ENCODE measurements around the gene SEMA4D.

The SEMA4D gene

DNA sequence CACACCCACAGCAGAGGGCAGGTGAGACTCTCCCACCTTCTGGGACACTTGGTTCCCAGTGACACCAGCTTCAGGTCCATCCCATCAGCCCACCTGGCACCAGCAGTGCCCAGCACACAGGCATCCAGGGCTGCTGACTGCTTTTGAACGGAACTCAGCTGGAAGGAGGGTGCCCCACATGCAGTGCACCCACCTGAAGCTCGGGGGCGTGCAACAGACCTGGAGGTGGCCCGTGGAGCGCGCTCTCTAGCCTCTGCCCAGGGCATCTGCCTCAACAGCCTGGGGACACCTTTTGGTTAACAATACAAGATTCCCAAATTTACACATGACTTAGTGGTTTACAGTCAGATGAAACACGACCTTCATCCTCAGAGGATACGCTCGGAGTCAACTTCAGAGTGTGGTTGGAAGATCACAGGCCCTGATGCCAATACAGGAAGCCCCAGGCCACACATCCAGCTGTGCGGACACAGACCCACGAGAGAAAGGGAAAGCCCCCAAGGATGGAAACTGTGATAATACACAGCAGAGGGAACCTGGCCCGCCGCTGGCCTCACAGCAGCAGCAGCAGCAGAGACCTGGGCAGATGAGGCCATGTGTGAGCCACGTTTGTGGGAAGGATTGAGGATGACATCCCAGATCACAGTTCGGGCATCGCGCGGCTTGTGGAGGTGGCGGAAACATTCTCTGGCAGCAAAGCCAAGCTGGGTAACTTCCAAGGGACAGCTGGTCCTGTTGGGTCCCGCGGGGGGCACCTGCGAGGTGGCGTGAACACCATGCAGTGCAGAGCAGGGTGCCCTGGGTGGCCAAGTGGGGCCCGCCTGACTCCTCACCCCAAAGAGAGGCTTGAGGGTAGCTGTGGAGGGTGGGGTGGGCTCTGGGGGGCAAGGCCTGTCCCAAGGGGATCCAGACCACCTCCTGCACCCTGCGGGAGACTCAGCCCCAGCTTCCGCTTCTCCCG is 115.6 kb downstream of the SEMA4D start:
- Histone ChIP-seq H4K20me1 (ENCODE audit: insufficient read depth, low read length, poor library complexity, severe bottlenecking) (no peaks in the 10 kb centered on the region), H2AFZ (ENCODE audit: low read length) (no peak overlapping the region), H3K4me3 (ENCODE audit: low read length, poor library complexity, severe bottlenecking) (no peak overlapping the region), H3F3A (ENCODE audit: low read depth) (no peaks in the 10 kb centered on the region; the same call in 1 of the 2 replicates), H3K27me3 (ENCODE audit: insufficient read depth, low read length, poor library complexity, severe bottlenecking) (no peaks in the 10 kb centered on the region), H3K4me1 (ENCODE audit: insufficient read depth, low read length, poor library complexity, severe bottlenecking) (no peaks in the 10 kb centered on the region), H3K36me3 (ENCODE audit: insufficient read depth, low read length) (peaks cover 97% of the 10 kb centered on the region), H3K4me2 (ENCODE audit: low read depth, low read length, poor library complexity, severe bottlenecking) (no peak overlapping the region), H3K9me3 (ENCODE audit: insufficient read depth, low read depth, low read length) (no peaks in the 10 kb centered on the region), H3K9me2 (replicated peaks; ENCODE audit: low read depth, low read length) (no peaks in the 10 kb centered on the region), H3K79me2 (ENCODE audit: insufficient read depth, low read length) (no peaks in the 10 kb centered on the region), H3K9ac (ENCODE audit: low read depth, low read length, poor library complexity, severe bottlenecking) (no peak overlapping the region)
- TF ChIP-seq, protein P1, sequence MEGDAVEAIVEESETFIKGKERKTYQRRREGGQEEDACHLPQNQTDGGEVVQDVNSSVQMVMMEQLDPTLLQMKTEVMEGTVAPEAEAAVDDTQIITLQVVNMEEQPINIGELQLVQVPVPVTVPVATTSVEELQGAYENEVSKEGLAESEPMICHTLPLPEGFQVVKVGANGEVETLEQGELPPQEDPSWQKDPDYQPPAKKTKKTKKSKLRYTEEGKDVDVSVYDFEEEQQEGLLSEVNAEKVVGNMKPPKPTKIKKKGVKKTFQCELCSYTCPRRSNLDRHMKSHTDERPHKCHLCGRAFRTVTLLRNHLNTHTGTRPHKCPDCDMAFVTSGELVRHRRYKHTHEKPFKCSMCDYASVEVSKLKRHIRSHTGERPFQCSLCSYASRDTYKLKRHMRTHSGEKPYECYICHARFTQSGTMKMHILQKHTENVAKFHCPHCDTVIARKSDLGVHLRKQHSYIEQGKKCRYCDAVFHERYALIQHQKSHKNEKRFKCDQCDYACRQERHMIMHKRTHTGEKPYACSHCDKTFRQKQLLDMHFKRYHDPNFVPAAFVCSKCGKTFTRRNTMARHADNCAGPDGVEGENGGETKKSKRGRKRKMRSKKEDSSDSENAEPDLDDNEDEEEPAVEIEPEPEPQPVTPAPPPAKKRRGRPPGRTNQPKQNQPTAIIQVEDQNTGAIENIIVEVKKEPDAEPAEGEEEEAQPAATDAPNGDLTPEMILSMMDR (conservative IDR thresholded peaks at IDR 0.05; ENCODE audit: low read length), result no peak
- no peak for TF ChIP-seq EZH2phosphoT487 (IDR thresholded peaks at IDR 0.05; ENCODE audit: borderline replicate concordance)

DNA sequence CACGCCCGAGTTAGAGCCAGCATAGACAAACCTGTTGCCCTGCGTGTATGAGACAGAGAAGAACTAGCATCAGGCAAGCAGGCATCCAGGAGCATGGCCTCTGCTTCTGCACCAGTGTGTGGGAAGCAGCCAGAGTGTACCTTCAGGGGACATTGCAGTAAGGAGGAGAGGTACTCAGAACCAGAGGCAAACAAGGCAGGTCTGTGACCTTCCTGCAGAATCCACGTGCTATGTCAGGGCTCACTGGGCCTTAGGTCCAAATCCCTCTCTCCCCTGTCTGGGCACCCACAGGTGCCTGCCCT is 116.7 kb downstream of the SEMA4D start:
- Histone ChIP-seq H3K36me3 (ENCODE audit: insufficient read depth, low read length) (peaks cover 97% of the 10 kb centered on the region), H3K4me2 (ENCODE audit: low read depth, low read length, poor library complexity, severe bottlenecking) (no peak overlapping the region), H3F3A (ENCODE audit: low read depth) (peaks cover 5% of the 10 kb centered on the region; the same call in 1 of the 2 replicates), H4K20me1 (ENCODE audit: insufficient read depth, low read length, poor library complexity, severe bottlenecking) (peaks cover 2% of the 10 kb centered on the region), H3K79me2 (ENCODE audit: insufficient read depth, low read length) (no peaks in the 10 kb centered on the region), H3K4me1 (ENCODE audit: insufficient read depth, low read length, poor library complexity, severe bottlenecking) (peaks cover 4% of the 10 kb centered on the region), H3K27me3 (ENCODE audit: insufficient read depth, low read length, poor library complexity, severe bottlenecking) (no peaks in the 10 kb centered on the region), H3K9me2 (replicated peaks; ENCODE audit: low read depth, low read length) (no peaks in the 10 kb centered on the region), H3K9me3 (ENCODE audit: insufficient read depth, low read depth, low read length) (no peaks in the 10 kb centered on the region), H2AFZ (ENCODE audit: low read length) (no peak overlapping the region), H3K4me3 (ENCODE audit: low read length, poor library complexity, severe bottlenecking) (no peak overlapping the region), H3K9ac (ENCODE audit: low read depth, low read length, poor library complexity, severe bottlenecking) (no peak overlapping the region)
- TF ChIP-seq, protein P1 (conservative IDR thresholded peaks at IDR 0.05; ENCODE audit: low read length), result no peak
- TF ChIP-seq EZH2phosphoT487 (IDR thresholded peaks at IDR 0.05; ENCODE audit: borderline replicate concordance), result no peak

DNA sequence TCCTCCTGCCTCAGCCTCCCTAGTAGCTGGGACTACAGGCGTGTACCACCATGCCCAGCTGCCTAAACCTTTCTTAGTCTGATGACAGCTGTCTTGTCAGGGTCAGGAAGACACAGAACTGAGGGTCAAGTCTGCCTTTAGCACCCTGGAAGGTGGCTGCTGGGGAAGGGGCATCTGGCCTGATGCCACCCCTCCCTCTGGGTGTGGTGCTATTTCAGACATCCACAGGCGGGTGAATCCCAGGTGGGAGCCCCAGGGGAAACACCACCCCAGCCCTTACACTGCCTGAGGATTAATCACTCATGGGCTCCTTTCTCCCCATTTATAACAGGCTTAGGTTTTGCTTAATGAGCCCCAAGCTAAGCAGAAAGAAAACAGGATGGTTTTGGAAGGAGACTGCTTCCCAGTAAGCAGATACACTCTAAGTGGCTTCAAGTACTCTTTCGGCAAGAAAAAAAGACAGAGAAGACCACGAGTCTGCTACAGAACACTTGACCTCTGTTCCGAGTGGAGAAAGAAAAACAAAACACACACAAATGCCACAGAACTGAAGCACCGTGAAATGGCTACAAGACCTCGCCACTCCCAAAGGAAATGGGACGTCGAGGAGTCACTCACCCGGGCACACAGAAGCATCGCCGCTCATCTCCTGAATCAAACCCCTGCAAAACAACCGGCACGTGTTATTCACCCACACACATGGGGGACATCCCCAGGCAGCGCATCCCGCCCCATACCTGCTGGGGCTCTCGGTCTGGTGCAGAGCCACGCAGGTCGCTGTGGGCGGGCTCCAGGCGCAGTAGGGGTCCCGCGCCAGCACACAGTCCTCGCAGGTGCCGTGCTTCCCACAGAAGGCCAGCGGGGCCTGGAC is 117.2 kb downstream of the SEMA4D start:
- Histone ChIP-seq H3F3A (ENCODE audit: low read depth) (peaks cover 11% of the 10 kb centered on the region), H3K27me3 (ENCODE audit: insufficient read depth, low read length, poor library complexity, severe bottlenecking) (no peaks in the 10 kb centered on the region), H3K9me2 (replicated peaks; ENCODE audit: low read depth, low read length) (no peaks in the 10 kb centered on the region), H3K36me3 (ENCODE audit: insufficient read depth, low read length) (peaks cover 91% of the 10 kb centered on the region), H3K4me1 (ENCODE audit: insufficient read depth, low read length, poor library complexity, severe bottlenecking) (peaks cover 10% of the 10 kb centered on the region), H3K4me2 (ENCODE audit: low read depth, low read length, poor library complexity, severe bottlenecking) (no peak overlapping the region), H3K4me3 (ENCODE audit: low read length, poor library complexity, severe bottlenecking) (no peak overlapping the region), H3K9ac (ENCODE audit: low read depth, low read length, poor library complexity, severe bottlenecking) (no peak overlapping the region), H4K20me1 (ENCODE audit: insufficient read depth, low read length, poor library complexity, severe bottlenecking) (peaks cover 7% of the 10 kb centered on the region), H3K79me2 (ENCODE audit: insufficient read depth, low read length) (no peaks in the 10 kb centered on the region), H3K9me3 (ENCODE audit: insufficient read depth, low read depth, low read length) (no peaks in the 10 kb centered on the region), H2AFZ (ENCODE audit: low read length) (no peak overlapping the region)
- no peak for TF ChIP-seq EZH2phosphoT487 (IDR thresholded peaks at IDR 0.05; ENCODE audit: borderline replicate concordance)
- TF ChIP-seq, protein P1 (conservative IDR thresholded peaks at IDR 0.05; ENCODE audit: low read length), result no peak
